ENCODE results near the gene THADA. TPM values are rescaled to one million over a fixed set of nuclear protein-coding genes. Genes with fewer than 3 reads are reported as not detected.

The THADA gene
- total RNA-seq, 1 donor from 2014 or later = 33.8 TPM

- no peak for DNase-seq (ENCODE audit: low read depth, low spot score)
- Mint-ChIP-seq H3K36me3 (ENCODE audit: low read depth) (no peaks in the 10 kb centered on the region), H3K9me3 (no peaks in the 10 kb centered on the region), H3K4me3 (no peak overlapping the region), H3K27me3 (ENCODE audit: low read depth) (no peaks in the 10 kb centered on the region), H3K27ac (ENCODE audit: unreplicated experiment) (no peak overlapping the region), H3K4me1 (peaks cover 8% of the 10 kb centered on the region)
- TF ChIP-seq CTCF (conservative IDR thresholded peaks at IDR 0.05) = no peak
Measured at GRCh38 chr2:43186321-43186678, 409.5 kb downstream of the THADA start.

- no peaks in the 10 kb centered on the region for H3K36me3 Mint-ChIP-seq (ENCODE audit: low read depth)
- H3K9me3 Mint-ChIP-seq = no peaks in the 10 kb centered on the region
- no peak overlapping the region for H3K4me3 Mint-ChIP-seq
- H3K27ac Mint-ChIP-seq (ENCODE audit: unreplicated experiment) = no peak overlapping the region
- TF ChIP-seq CTCF (conservative IDR thresholded peaks at IDR 0.05) = no peak
- H3K27me3 Mint-ChIP-seq (ENCODE audit: low read depth) = no peaks in the 10 kb centered on the region
- H3K4me1 Mint-ChIP-seq = peaks cover 8% of the 10 kb centered on the region
- DNase-seq (ENCODE audit: low read depth, low spot score) = no peak
Measured at GRCh38 chr2:43185146-43185545, 410.7 kb downstream of the THADA start.

GRCh38 chr2:43184339-43184895 lies 411.4 kb downstream of the THADA start:
- H3K27ac Mint-ChIP-seq (ENCODE audit: unreplicated experiment) = peak overlapping the region; percentile 37
- no peaks in the 10 kb centered on the region for H3K27me3 Mint-ChIP-seq (ENCODE audit: low read depth)

GRCh38 chr2:43183743-43184142 lies 412.1 kb downstream of the THADA start:
- no peak for TF ChIP-seq CTCF (conservative IDR thresholded peaks at IDR 0.05)
- Mint-ChIP-seq H3K27ac (ENCODE audit: unreplicated experiment) (peak overlapping the region; percentile 35), H3K4me1 (peaks cover 14% of the 10 kb centered on the region), H3K36me3 (ENCODE audit: low read depth) (no peaks in the 10 kb centered on the region), H3K4me3 (no peak overlapping the region), H3K9me3 (no peaks in the 10 kb centered on the region), H3K27me3 (ENCODE audit: low read depth) (no peaks in the 10 kb centered on the region)
- no peak for DNase-seq (ENCODE audit: low read depth, low spot score)

More at GRCh38 chr2:43184339-43184895, 411.4 kb downstream of the THADA start:
- Mint-ChIP-seq H3K4me3 (no peak overlapping the region), H3K9me3 (no peaks in the 10 kb centered on the region), H3K36me3 (ENCODE audit: low read depth) (no peaks in the 10 kb centered on the region), H3K4me1 (peaks cover 8% of the 10 kb centered on the region)
- no peak for TF ChIP-seq CTCF (conservative IDR thresholded peaks at IDR 0.05)
- no peak for DNase-seq (ENCODE audit: low read depth, low spot score)

- Mint-ChIP-seq H3K27ac (ENCODE audit: unreplicated experiment) (no peak overlapping the region), H3K36me3 (ENCODE audit: low read depth) (no peaks in the 10 kb centered on the region), H3K4me1 (peaks cover 15% of the 10 kb centered on the region), H3K9me3 (no peaks in the 10 kb centered on the region), H3K4me3 (no peak overlapping the region), H3K27me3 (ENCODE audit: low read depth) (no peaks in the 10 kb centered on the region)
- TF ChIP-seq CTCF (conservative IDR thresholded peaks at IDR 0.05) = no peak
- DNase-seq (ENCODE audit: low read depth, low spot score) = no peak
Measured at GRCh38 chr2:43180897-43181296, 414.9 kb downstream of the THADA start.

Other genes with a start within 250 kb of the THADA start
- 1.9 and 2.1 TPM in 2 replicates for gene PLEKHH2, start 41.2 kb upstream of the THADA start, total RNA-seq
- gene C1GALT1C1L, start 80.4 kb upstream of the THADA start, total RNA-seq = not detected in 2 replicates
- 20.0 and 22.0 TPM in 2 replicates for gene DYNC2LI1, start 178.0 kb upstream of the THADA start, total RNA-seq
- not detected in 2 replicates for gene ABCG5, start 242.8 kb upstream of the THADA start, total RNA-seq
- gene ABCG8, start 242.9 kb upstream of the THADA start, total RNA-seq = not detected in 2 replicates